ENCODE measurements around the gene CDH12. TPM values are rescaled to one million over a fixed set of nuclear protein-coding genes. Genes with fewer than 3 reads are reported as not detected.
"Not testable (repeated sequence)": the region's sequence is repeated elsewhere in the genome, so short reads cannot be mapped to it uniquely, and the experiment has no call there.

Gene CDH12
- total RNA-seq, 4 donors from 2014 or later: 0.19 to 0.91 (median 0.47) TPM

DNA sequence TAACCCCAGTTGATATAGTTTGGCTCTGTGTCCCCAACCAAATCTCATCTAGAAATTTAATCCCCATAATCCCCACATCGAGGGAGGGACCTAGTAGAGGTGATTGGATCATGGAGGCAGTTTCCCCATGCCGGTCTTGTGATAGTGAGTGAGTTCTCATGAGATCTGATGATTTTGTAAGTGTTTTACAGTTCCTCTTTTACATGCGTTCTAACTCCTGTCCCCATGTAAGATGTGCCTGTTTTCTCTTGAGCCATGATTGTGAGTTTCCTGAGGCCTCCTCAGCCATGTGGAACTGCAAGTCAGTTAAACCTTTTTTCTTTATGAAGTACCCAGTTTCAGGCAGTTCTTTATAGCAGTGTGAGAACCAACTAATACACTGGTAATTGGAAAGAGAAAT is 73.6 kb downstream of the CDH12 start:
- no peak overlapping the region for H3K4me3 ChIP-seq (ENCODE audit: low read depth, poor library complexity, severe bottlenecking)
- TF ChIP-seq, protein P1, sequence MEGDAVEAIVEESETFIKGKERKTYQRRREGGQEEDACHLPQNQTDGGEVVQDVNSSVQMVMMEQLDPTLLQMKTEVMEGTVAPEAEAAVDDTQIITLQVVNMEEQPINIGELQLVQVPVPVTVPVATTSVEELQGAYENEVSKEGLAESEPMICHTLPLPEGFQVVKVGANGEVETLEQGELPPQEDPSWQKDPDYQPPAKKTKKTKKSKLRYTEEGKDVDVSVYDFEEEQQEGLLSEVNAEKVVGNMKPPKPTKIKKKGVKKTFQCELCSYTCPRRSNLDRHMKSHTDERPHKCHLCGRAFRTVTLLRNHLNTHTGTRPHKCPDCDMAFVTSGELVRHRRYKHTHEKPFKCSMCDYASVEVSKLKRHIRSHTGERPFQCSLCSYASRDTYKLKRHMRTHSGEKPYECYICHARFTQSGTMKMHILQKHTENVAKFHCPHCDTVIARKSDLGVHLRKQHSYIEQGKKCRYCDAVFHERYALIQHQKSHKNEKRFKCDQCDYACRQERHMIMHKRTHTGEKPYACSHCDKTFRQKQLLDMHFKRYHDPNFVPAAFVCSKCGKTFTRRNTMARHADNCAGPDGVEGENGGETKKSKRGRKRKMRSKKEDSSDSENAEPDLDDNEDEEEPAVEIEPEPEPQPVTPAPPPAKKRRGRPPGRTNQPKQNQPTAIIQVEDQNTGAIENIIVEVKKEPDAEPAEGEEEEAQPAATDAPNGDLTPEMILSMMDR (IDR thresholded peaks at IDR 0.05): no peak
- WGBS, 2 donors: 86 to 89% methylated on average over 3 of the region's 3 CpGs
- DNase-seq (ENCODE audit: low spot score in 2 of 2): no peak
- intact Hi-C loops (cut with DNase I; ENCODE audit: low total_unique reads): no loop called here

DNA sequence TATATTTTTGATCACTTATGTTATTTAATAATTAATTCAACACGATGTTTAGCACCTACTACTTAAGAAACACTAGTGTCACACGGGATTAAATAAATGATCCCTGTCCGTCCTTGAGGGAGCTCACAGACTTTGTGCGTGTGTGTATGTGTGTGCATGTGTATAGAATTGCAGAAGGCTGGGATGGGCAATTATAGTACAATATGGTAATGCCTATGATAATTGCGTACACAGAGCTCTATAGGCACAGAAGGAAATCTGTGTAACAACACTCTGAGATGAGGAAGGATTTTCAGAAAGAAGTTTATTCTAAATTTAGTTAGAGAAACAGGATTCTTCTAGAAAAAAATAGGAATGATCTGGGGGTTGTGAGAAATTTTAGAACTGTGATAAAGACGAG is 76.9 kb downstream of the CDH12 start:
- H3K4me3 ChIP-seq (ENCODE audit: low read depth, poor library complexity, severe bottlenecking): no peak overlapping the region
- DNase-seq (ENCODE audit: low spot score in 2 of 2): no peak
- intact Hi-C loops (cut with DNase I; ENCODE audit: low total_unique reads): no loop called here
- 84 to 88% methylated on average over 6 of the region's 6 CpGs for WGBS, 2 donors
- no peak for TF ChIP-seq POLR2A (IDR thresholded peaks at IDR 0.05)
- TF ChIP-seq, protein P1 (IDR thresholded peaks at IDR 0.05): no peak

DNA sequence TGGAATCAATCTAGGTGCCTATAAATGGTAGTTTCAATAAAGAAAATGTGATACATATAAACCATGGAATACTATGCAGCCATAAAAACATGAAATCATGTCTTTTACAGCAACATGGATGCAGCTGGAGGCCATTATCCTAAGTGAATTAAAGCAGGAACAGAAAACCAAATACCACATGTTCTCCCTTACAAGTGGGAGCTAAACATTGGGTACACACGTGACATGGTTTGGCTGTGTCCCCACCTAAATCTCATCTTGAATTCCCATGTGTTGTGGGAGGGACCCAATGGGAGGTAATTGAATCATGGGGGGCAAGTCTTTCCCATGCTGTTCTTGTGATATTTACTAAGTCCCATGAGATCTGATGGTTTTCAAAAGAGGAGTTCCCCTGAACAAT is 78.9 kb downstream of the CDH12 start:
- WGBS, 2 donors: 63 to 87% methylated on average over 1 of the region's 1 CpG
- H3K4me3 ChIP-seq (ENCODE audit: low read depth, poor library complexity, severe bottlenecking); DNase-seq (ENCODE audit: low spot score in 2 of 2); intact Hi-C loops (cut with DNase I; ENCODE audit: low total_unique reads): not testable (repeated sequence)

DNA sequence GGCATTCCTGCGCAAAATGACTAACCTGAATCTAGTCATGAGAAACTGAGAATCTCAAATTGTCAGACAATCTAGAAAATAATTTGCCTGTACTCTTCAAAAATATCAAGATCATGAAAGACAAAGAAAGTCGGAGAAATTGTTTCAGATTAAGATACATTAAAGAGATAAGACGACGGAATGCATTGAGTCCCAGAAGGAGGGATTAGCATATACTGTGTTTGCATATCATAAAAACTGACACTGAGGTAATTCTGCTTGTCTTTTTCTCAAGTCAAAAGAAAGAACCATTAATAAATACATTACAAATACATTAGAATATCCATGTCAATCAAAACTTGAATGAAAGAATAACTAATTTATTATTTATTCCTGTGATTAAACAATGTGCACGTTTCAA is 88.4 kb downstream of the CDH12 start:
- intact Hi-C loops (cut with DNase I; ENCODE audit: low total_unique reads): no loop called here
- no peak for DNase-seq (ENCODE audit: low spot score in 2 of 2)
- WGBS, 2 donors: 81 to 85% methylated on average over 5 of the region's 5 CpGs
- TF ChIP-seq POLR2A (IDR thresholded peaks at IDR 0.05): no peak
- TF ChIP-seq, protein P1 (IDR thresholded peaks at IDR 0.05): no peak
- no peak overlapping the region for H3K4me3 ChIP-seq (ENCODE audit: low read depth, poor library complexity, severe bottlenecking)

DNA sequence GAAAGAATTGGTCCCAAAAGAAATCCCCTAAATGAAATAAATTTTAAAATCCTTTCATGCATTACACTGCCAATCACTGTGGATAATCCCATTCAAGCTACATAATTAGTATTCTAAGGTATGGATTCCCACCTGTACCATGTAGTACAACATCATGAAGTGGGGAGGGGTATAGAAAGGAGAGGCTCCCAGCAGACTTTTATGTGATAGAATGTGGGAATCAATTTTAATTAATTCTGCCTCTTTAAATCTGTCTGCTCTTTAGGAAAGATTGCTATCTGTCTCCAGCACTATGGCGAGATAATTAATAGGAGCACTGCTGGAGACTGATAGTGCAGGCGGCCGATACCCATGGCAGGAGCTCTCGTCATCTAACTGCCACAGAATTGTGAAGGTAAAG is 95.4 kb downstream of the CDH12 start:
- no peak overlapping the region for H3K4me3 ChIP-seq (ENCODE audit: low read depth, poor library complexity, severe bottlenecking)
- DNase-seq (ENCODE audit: low spot score in 2 of 2): no peak
- 68 to 69% methylated on average over 4 of the region's 4 CpGs for WGBS, 2 donors
- intact Hi-C loops (cut with DNase I; ENCODE audit: low total_unique reads): no loop called here
- TF ChIP-seq, protein P1 (IDR thresholded peaks at IDR 0.05): no peak
- no peak for TF ChIP-seq POLR2A (IDR thresholded peaks at IDR 0.05)

DNA sequence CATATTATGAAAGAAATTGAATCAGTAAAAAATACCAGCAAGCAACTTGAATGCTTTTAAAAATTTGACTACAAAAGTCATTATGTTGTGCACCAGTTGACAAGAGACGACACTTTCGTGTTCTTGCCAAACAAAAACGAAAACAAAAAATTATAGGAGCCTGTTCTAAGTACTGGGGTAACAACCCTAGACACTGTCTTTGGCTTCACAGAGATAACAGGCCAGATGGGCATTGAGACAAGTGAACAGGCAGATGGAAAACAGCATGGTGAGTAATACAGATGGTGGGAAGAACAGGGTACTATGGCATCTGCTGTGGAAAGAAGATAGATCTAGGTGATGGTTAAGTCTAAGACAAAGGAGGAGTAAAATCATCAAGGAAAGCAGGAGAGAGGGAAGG is 99.0 kb downstream of the CDH12 start:
- TF ChIP-seq POLR2A (IDR thresholded peaks at IDR 0.05): no peak
- TF ChIP-seq, protein P1 (IDR thresholded peaks at IDR 0.05): no peak
- DNase-seq (ENCODE audit: low spot score in 2 of 2): no peak
- WGBS, 2 donors: 82% methylated on average over 3 of the region's 3 CpGs
- intact Hi-C loops (cut with DNase I; ENCODE audit: low total_unique reads): no loop called here
- no peak overlapping the region for H3K4me3 ChIP-seq (ENCODE audit: low read depth, poor library complexity, severe bottlenecking)

All from lower leg skin (tissue), 4 donors.